Posterior cingulate gyrus (tissue), 11 donors: Measurements from ENCODE around the gene ITPRIPL1.
"Not testable (repeated sequence)": the region's sequence is repeated elsewhere in the genome, so short reads cannot be mapped to it uniquely, and the experiment has no call there.

ENCODE experiments used
- DNase-seq, 10 donors: peaks; one replicate each; pipeline versions ENCODE4 v3.0.0 to v3.0.0-alpha.2; 2020 to 2021; ENCODE audit warnings: mixed read lengths in 3 of 10
- intact Hi-C: fragments of 100-400 bp; cut with DNase I; formaldehyde crosslinking; loops from one replicate; pipeline ENCODE4 v1.15.1; 2023

Gene ITPRIPL1, protein sequence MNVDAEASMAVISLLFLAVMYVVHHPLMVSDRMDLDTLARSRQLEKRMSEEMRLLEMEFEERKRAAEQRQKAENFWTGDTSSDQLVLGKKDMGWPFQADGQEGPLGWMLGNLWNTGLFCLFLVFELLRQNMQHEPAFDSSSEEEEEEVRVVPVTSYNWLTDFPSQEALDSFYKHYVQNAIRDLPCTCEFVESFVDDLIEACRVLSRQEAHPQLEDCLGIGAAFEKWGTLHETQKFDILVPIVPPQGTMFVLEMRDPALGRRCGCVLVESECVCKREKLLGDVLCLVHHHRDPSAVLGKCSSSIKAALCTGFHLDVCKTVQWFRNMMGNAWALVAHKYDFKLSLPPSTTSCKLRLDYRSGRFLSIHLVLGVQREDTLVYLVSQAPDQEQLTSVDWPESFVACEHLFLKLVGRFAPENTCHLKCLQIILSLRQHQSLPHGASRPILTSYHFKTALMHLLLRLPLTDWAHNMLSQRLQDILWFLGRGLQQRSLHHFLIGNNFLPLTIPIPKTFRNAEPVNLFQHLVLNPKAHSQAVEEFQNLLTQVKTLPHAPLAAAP

DNA sequence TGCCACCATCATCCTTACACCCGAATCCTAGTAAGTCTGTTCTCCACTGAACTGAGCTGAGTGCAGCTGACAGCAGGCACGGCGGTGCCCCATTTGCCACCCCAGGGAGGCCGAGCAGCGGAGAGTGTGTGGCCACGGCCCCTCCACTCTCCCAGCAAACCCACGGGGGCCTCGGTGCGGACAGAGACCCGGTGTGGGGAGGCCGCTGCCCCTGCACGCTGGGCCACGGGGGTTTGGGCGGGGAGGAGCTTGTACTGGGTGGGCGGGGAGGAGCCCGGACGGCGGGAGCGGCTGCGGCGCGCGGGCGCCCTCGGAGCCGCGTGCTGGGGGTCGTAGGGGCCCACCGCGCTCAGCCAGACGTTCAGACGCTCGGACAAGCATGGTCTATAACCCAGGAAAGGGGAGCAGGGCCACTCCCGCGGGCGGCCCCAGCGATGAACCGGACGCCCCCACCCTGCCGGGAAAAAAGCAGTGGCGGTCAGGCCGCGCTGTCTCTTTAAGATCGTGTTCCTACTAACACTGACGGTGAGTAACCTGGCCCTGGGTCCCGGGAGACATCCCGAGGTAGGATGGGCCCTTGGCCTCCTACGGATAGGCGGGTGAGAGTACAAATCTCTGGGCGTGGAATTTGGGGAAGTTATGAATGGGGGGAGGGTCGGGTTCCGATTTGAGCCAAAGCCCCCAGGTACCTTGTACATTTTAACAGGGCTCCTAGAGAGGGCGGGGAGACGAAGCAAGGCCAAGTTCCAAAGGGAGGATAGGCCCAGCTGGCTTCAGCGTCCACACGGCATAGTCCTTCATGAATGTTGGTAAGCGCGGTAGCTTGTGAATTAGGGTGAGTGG, at the start of gene ITPRIPL1:
Gene ITPRIPL1, plus strand, starts transcription at position 277 of the 843 bp plus-strand sequence. Its CDS starts 523 bp downstream, at position 800.
- peak in 2 of 10 donors; percentile 16 to 85 for DNase-seq
- intact Hi-C loops = no loop called here

DNA sequence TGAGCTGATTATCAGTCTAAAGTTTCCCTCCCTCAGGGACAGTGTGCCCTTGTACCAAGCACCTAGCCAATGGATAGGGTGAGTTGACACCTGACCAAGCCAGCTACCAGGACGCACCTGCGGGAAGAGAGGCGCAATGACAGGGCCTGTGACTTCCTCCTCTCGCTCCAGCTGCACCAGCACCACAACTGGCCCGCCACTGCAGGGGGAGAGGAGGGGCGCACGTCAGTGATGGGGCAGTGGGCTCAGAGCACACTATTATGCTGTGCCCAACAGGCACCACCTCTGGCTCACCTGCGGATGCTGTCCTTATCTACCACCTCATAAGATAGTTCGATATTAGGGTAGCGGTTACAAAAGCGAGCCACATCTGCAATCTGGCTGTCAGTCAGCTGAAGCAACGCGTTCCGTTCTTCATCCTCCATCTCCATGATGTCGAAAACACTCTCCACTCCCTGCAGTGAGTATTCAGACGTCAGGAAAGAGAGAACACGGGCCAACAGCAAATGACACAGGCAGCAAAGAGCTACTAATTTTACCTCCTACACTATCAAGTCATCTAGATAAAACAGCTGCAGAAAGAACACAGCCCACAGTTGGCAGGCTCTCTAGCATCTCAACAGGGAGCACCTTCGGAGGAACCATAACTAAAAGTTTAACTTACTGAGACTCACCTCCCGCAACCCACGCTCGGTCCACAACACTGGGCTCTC, 48.2 kb upstream of the ITPRIPL1 start:
- intact Hi-C loops = no loop called here
- peak in 2 of 10 donors; percentile 17 to 51 for DNase-seq

DNA sequence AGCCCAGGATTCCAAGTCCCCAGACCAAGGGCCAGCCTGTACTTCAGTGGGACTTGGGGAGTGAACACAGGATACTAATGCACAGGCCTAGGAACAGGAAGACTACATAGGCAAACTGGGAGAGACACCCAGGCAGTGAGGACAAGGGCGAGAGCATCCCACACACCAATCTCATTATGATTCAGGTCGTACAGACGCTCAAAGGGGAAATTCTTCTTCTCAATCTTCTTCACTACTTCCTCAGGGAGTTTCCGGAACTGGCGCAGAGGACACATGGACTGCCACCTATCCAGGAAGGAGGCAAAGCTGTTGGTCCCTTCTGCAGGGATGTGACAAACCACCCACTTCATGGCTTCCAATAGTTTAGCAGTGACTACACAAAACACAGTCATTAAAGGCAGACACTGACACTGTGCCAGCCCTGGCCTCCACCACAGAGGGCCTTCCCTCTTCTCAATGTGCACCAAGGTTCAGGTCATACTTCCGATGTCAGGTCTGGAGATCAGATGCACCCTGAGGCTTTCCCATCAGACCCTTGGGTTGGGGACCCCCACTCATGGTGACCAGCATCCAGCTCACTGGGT, 37.8 kb upstream of the ITPRIPL1 start:
- intact Hi-C loops = no loop called here
- DNase-seq = no peak

DNA sequence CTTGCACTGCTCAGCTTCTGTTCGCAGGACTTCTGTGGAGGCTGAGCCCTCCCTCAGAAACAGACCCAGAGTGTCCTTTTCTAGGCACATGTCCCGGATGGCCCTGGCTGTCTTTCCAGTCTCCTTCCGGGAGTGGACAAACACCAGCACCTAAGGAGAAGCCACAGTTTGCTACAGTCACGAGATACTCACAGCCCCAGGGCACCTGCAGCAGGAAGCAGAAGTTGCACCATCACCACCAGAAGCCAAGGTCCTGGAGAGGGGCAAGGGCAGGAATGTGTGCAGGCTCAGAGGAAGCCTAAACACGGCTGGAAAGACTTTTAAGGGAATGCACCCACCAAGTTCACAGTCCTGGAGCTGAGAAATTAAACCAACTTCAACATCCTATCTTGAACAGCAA, 33.4 kb upstream of the ITPRIPL1 start:
- DNase-seq = no peak
- intact Hi-C loops = no loop called here

DNA sequence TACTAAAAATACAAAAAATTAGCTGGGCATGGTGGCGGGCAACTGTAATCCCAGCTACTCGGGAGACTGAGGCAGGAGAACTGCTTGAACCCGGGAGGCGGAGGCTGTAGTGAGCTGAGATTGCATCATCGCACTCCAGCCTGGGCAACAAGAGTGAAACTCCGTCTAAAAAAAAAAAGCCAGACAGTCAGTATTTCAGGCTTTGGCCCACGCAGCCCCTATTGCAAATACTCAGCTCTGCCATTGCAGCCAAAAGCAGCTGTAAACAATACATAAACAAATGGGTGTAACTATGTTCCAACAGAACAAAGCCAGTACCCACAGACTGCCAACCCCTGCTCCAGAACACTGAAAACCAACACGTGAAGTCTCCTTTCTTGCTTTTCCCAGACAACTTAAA, 30.8 kb upstream of the ITPRIPL1 start:
- DNase-seq, intact Hi-C loops: not testable (repeated sequence)

DNA sequence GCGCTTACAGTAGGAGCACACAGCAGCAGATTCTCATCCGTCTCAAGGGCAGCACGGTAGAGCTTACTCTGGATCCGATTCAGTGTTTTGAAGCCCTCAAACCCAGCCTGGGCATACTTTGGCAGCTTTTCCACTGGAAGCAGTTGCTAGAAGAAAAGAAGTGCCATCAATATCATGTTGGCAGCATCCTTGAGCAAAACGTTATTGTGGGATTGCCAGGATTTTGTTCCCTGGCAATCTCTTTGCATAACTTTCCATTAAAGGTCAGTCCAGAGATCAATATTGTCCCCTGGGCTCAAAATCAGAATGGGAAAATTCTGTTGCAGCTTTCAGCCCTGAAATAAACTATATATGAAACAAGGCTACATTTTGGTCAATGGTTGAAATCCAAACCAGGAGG, 28.2 kb upstream of the ITPRIPL1 start:
- no peak for DNase-seq
- intact Hi-C loops = no loop called here

DNA sequence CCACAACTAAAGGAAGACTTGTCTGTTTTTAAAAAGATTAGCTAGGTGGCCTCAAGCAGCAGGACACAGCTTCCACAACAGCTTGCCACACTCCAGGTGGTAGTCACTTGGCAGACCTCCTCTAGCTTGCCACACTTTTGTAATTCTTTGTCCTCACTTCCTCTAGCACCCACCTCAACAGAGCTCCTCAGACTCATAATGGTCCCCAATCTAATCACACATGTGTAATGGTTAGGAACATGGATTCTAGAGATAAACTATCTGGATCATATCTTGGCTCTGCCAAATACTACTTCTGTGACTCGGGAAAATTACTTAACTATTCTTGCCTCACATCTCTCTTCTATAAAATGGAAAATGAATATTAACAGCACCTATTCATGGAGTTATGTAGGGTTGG, 23.3 kb upstream of the ITPRIPL1 start:
- intact Hi-C loops = no loop called here

DNA sequence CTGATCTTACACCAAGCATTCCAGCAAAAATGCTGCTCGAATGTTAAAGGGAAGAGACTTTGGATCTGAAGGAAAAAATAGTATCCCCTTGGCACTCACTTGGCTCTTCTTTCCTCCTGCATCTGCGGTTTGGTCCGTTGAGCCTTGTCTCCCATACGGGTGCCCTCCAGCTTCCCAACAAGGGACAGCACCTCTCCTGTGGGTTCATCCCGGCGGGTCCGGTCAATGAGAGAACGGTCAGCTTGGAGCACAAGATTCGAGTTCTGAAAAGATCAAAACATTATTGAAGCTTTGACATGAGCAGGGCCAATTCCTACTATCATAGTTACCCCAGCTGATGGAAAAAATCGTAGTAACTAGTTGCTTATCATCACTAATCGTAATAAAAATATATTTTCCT, 20.5 kb upstream of the ITPRIPL1 start:
- DNase-seq = no peak
- intact Hi-C loops = loop anchor here (1.0 kb wide), 2 partner anchors 38 to 205 kb away; partner anchors contain the start of gene CIAO1

More for the DNA sequence above, 23.3 kb upstream of the ITPRIPL1 start:
- DNase-seq = no peak

DNA sequence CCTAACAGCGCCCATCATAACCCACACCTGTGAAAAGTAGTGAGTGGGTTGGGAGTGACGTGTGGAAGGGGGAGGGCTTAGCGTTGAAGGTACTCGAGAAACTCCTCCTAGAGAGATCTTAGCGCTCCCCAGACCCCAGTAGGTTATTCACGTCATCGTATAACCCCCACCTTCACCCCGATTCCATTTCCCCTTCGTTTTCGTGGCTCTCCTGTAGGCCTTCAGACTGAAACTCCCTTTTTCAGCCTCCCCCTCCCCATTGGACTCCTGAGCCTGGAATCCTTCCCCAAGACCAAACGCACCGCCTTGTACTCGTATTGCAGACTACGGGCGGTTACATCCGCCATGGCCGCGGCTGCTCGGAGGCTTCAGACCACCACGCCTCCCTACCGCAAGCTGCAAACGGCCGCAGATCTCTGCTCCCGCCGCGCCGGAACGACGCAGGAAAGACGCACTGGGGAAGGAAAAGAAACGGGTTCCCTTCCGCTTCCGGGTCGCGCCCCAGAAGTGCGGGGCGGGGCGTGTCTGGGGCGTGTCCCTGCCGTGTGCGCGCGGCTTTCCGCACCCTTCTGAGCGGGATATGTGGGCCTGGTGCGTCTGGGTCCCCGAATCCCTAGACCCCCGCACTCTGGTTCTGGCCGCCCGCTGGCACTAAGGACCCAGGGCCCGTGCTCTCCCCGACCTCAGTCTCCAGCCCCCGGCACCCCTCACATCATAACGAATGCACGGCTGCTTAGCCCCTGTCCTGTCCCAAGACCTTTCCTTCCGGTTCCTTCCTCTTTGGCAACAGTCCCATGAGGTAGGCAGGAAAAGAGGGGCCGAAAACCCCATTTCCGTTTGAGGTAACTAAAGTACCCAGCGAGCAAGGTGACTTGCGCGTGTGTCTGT, 19.8 kb upstream of the ITPRIPL1 start, which contains the start of gene SNRNP200:
Gene SNRNP200, minus strand, starts transcription at position 456 of the 888 bp plus-strand sequence. Its CDS starts 109 bp downstream, at position 347.
- intact Hi-C loops = loop anchor here (1.0 kb wide), 2 partner anchors 39 to 204 kb away; partner anchors contain the start of gene CIAO1
- DNase-seq = peak; percentile 86 to 99 (median 92)

DNA sequence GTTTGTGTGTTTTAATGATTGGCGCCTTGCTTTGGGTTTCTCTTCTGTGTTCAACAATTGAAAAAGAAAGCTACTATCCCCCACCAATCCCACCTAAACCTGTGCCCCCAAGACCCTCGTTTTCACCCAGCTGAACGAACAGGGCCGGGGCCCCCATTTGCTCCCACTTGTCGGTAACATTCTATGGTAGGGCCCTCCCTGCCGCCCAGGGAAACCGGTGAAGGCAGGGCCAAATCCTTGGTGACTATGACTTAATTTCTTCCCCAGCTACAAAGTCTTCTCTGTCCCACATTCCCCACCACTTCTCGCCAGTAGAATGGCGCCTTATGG, 19.2 kb upstream of the ITPRIPL1 start:
- no peak for DNase-seq

DNA sequence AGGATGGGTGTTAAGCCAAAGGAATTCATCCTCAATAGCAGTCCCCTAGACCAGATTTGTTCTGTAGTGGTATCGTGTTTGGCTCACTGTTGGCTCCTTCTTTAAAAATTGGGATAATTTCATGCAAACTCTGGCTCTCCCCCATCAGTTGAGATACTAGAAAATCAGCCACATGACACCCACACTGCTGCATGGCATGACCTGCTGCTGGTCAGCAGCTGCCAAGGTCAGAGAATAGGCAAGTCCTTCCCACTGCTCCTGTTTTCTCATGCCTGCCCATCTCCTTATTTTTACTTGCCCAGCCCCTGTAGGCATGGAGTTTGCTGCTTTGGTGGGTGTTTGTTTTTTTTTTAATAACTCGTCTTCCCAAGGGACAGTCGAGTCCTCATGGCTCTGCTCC, 18.7 kb upstream of the ITPRIPL1 start:
- intact Hi-C loops = no loop called here
- no peak for DNase-seq

More for the DNA sequence above, 19.2 kb upstream of the ITPRIPL1 start:
- intact Hi-C loops = loop anchor here (1.0 kb wide), 2 partner anchors 40 to 203 kb away; partner anchors contain the start of gene CIAO1

DNA sequence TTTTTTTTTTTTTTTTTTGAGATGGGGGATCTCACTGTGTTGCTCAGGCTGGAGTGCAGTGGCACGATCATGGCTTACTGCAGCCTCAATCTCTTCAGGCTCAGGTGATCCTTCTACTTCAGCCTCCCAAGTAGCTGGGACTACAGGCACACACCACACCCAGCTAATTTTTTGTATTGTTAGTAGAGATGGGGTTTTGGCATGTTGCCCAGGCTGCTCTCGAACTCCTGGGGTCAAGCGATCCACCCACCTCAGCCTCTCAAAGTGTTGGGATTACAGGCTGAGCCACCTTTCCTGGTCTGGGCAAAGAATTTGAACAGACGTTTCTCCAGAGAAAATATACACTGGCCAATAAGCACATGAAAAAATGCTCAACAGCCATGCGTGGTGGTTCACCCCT, 16.9 kb upstream of the ITPRIPL1 start:
- intact Hi-C loops = no loop called here
- DNase-seq = no peak

DNA sequence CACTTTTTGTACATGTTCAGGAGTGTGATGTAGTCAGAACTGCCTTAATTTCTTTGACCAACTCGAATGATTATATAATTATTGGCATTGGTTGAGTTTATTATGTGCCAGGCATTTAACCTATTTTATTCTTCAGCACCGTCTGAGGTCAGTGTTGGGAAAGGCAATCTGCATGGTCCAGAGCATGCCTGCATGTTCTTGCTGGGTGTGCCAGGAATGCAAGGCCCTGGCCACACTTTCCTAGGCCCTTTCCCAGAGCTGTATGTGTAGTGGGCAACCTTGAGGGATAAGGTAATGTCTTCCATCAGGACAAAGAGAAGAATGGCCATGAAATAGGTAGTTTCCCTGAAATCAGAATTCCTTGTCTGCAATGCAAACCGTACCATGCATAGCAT, 10.1 kb upstream of the ITPRIPL1 start:
- no peak for DNase-seq
- intact Hi-C loops = no loop called here

DNA sequence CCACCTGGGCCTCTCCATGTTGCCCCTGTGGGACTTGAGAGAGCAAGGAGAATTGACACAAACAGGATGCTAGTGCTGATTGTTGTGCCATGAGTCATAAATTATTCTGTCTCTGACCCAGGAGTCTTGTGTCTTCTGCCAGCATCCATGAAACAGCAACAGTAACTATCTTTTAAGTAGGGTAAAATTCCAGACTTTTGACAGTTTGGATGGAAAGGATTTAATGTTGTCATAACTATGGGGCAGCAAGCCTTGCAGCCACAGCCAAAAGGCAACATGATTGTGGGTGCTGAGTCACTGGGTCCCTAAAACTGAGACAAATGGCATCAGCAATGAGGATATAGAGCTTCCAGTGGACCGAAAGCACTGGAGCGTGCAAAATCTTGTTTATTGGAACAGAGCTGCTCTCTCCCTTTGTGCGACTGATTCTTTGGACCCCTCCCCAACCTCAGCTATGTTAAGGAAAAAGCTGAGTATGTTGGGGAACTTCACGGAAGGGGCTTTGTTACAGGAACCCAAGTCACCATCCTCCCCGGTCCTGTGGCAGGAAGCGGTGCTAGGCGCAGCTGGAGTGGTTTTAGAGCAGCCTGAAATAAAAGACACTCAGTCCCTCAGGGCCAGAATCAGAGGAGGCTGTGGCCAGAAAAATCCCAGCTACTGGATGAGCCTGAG, 9.6 kb upstream of the ITPRIPL1 start:
- intact Hi-C loops = no loop called here
- DNase-seq = no peak

DNA sequence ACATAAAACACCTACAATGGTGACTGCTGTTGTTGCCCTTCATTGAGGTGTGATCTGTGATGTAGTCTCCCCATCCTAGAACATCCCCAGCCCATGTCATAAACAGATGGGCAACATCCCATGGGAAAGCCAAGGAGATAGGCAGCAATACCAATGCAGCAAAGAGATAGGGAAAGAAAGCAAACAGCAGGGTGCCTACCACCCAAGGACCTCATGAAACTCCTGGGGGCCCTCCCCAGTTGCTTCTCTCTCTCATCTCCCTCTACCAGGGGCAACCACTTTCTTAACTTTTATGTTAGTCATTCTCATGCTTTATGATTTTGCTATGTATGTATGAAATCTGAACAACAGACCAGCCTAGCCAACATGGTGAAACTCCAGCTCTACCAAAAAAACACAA, 8.1 kb upstream of the ITPRIPL1 start:
- no peak for DNase-seq
- intact Hi-C loops = no loop called here

DNA sequence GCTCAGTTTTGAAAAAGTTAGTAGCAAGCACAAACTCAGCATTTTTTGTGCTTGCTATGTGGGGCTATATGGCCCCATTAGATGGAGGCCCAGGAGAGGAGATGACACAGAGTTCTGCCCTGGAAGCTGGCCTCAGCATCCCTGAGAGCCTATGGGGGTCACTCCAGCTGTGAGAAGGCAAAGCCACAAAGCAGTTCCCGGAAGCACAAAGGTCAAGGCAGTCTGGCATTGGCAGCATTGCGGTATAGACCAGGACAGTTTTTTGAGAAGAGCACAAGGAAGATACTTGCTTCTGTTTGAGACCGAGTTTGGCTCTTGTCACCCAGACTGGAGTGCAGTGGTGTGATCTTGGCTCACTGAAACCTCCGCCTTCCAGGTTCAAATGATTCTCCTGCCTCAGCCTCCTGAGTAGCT, 7.5 kb upstream of the ITPRIPL1 start:
- intact Hi-C loops = no loop called here
- DNase-seq = no peak

DNA sequence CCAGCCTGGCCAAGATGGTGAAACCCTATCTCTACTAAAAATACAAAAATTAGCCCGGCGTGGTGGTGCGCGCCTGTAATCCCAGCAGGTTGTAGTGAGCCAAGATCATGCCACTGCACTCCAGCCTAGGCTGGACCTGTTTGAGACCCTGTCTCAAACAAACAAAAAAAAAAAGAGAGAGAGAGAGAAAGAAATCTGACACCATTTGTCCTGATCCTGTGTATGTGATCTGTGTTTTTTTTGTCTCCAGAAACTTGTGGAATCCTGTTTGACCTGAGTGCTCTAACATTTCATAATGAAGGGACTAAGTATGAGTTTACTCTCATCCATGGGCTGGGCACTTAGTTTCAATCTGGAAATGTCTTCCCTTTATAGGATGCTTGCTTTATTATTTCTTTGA, 6.4 kb upstream of the ITPRIPL1 start:
- DNase-seq = no peak
- intact Hi-C loops = no loop called here

DNA sequence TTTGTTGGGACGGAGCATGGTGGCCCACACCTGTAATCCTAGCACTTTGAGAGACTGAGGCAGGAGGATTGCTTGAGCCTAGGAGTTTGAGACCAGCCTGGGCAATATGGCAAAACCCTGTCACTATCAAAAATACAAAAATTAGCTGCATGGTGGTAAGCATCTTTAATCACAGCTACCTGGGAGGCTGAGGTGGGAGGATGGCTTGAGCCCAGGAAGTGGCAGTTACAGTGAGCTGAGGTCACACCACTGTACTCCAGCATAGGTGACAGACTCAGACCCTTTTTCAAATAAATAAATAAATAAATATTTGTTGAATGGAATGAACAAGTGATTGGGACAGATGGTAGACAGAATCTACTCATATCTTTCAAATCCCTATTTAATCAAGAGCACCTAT, 5.7 kb upstream of the ITPRIPL1 start:
- intact Hi-C loops = no loop called here
- no peak for DNase-seq
